ENCODE measurements around the gene LMAN2L.

Gene LMAN2L

GRCh38 chr2:96773922-96774321 lies 34.1 kb upstream of the LMAN2L start:
- POLR2A ChIA-PET = no interaction called here
- CTCF ChIA-PET = interaction anchor here (1.2 to 9.4 kb wide), 3 partner anchors 11 to 27 kb away, joined by 3 to 94 read pairs (median 9); partner anchors contain the start of gene CNNM4

GRCh38 chr2:96772903-96773671 lies 33.2 kb upstream of the LMAN2L start:
- ChIA-PET POLR2A (no interaction called here), CTCF (interaction anchor here (3.0 to 9.4 kb wide), 2 partner anchors 10 to 12 kb away, joined by 9 to 94 read pairs; partner anchors contain the start of gene CNNM4)
- no peak for DNase-seq (ENCODE audit: low read depth, low spot score)
- no peak for TF ChIP-seq CTCF (IDR thresholded peaks at IDR 0.05; ENCODE audit: insufficient read depth, low read length, missing control alignments)
- H3K4me3 ChIP-seq (ENCODE audit: low read depth, low read length) = no peak overlapping the region

More at GRCh38 chr2:96773922-96774321, 34.1 kb upstream of the LMAN2L start:
- no peak for TF ChIP-seq CTCF (IDR thresholded peaks at IDR 0.05; ENCODE audit: insufficient read depth, low read length, missing control alignments)
- no peak overlapping the region for H3K4me3 ChIP-seq (ENCODE audit: low read depth, low read length)
- DNase-seq (ENCODE audit: low read depth, low spot score) = no peak

- no peak overlapping the region for H3K4me3 ChIP-seq (ENCODE audit: low read depth, low read length)
- no peak for DNase-seq (ENCODE audit: low read depth, low spot score)
- CTCF ChIA-PET = no interaction called here
- POLR2A ChIA-PET = no interaction called here
- TF ChIP-seq CTCF (IDR thresholded peaks at IDR 0.05; ENCODE audit: insufficient read depth, low read length, missing control alignments) = no peak
Measured at GRCh38 chr2:96771796-96772618, 32.1 kb upstream of the LMAN2L start.

- no peak for TF ChIP-seq CTCF (IDR thresholded peaks at IDR 0.05; ENCODE audit: insufficient read depth, low read length, missing control alignments)
- ChIA-PET CTCF (interaction anchor here (1.8 kb wide), 1 partner anchor 10 kb away, joined by 6 read pairs; the partner anchor contains the start of gene CNNM4), POLR2A (no interaction called here)
- DNase-seq (ENCODE audit: low read depth, low spot score) = no peak
- H3K4me3 ChIP-seq (ENCODE audit: low read depth, low read length) = no peak overlapping the region
Measured at GRCh38 chr2:96770442-96771202, 30.8 kb upstream of the LMAN2L start.

GRCh38 chr2:96769814-96770213 lies 29.9 kb upstream of the LMAN2L start:
- ChIA-PET CTCF (interaction anchor here (1.8 kb wide), 1 partner anchor 9 kb away, joined by 6 read pairs; the partner anchor contains the start of gene CNNM4), POLR2A (no interaction called here)
- no peak for DNase-seq (ENCODE audit: low read depth, low spot score)
- TF ChIP-seq CTCF (IDR thresholded peaks at IDR 0.05; ENCODE audit: insufficient read depth, low read length, missing control alignments) = no peak
- no peak overlapping the region for H3K4me3 ChIP-seq (ENCODE audit: low read depth, low read length)
